ENCODE measurements around the gene YIPF1.
"Not testable (repeated sequence)": the region's sequence is repeated elsewhere in the genome, so short reads cannot be mapped to it uniquely, and the experiment has no call there.

Gene YIPF1

GRCh38 chr1:53851571-53852285 lies 37.9 kb downstream of the YIPF1 start:
- Histone ChIP-seq H3K27ac (no peak overlapping the region), H3K4me3 (no peak overlapping the region)

- H3K4me3 ChIP-seq, result no peak overlapping the region
These were observed 39.4 kb downstream of the YIPF1 start for GRCh38 chr1:53850082-53850673.

GRCh38 chr1:53847980-53848379 lies 41.6 kb downstream of the YIPF1 start:
- H3K27ac ChIP-seq, result no peak overlapping the region
- H3K4me3 ChIP-seq, result no peak overlapping the region

More at GRCh38 chr1:53850082-53850673, 39.4 kb downstream of the YIPF1 start:
- H3K27ac ChIP-seq, result no peak overlapping the region

- H3K27ac ChIP-seq, result no peak overlapping the region
- H3K4me3 ChIP-seq, result no peak overlapping the region
These were observed 47.2 kb downstream of the YIPF1 start for GRCh38 chr1:53842347-53842746.

- peak overlapping the region in 17 of 21 experiments; percentile 92 to 99 (median 98) for H3K27ac ChIP-seq
- H3K4me3 ChIP-seq, result peak overlapping the region; percentile 66 to 99 (median 86)
These were observed 51.0 kb downstream of the YIPF1 start for GRCh38 chr1:53838654-53838974.

GRCh38 chr1:53837924-53838653 lies 51.5 kb downstream of the YIPF1 start, which contains the start of gene NDC1:
Gene NDC1 (minus strand): TSS chr1:53838296. CDS start chr1:53838261, 35 bp downstream.
- peak within 1 kb of the TSS; percentile 66 to 99 (median 86) for H3K4me3 ChIP-seq
- H3K27ac ChIP-seq, result peak within 1 kb of the TSS; percentile 86 to 99 (median 97)

- Histone ChIP-seq H3K4me3 (peak overlapping the region; percentile 66 to 99 (median 86)), H3K27ac (peak overlapping the region in 20 of 21 experiments; percentile 86 to 99 (median 97))
These were observed 52.0 kb downstream of the YIPF1 start for GRCh38 chr1:53837646-53837923.

- no peak overlapping the region for H3K4me3 ChIP-seq
- no peak overlapping the region for H3K27ac ChIP-seq
These were observed 54.1 kb downstream of the YIPF1 start for GRCh38 chr1:53835491-53835890.

- H3K27ac ChIP-seq, result no peak overlapping the region
- H3K4me3 ChIP-seq, result no peak overlapping the region
These were observed 54.8 kb downstream of the YIPF1 start for GRCh38 chr1:53834776-53835175.

- Histone ChIP-seq H3K4me3 (no peak overlapping the region), H3K27ac (no peak overlapping the region)
These were observed 56.2 kb downstream of the YIPF1 start for GRCh38 chr1:53833393-53833792.

- Histone ChIP-seq H3K27ac (no peak overlapping the region), H3K4me3 (no peak overlapping the region)
These were observed 63.2 kb downstream of the YIPF1 start for GRCh38 chr1:53826367-53826766.

GRCh38 chr1:53825306-53825705 lies 64.3 kb downstream of the YIPF1 start:
- Histone ChIP-seq H3K27ac (no peak overlapping the region), H3K4me3 (no peak overlapping the region)

GRCh38 chr1:53822931-53823330 lies 66.7 kb downstream of the YIPF1 start:
- no peak overlapping the region for H3K4me3 ChIP-seq
- no peak overlapping the region for H3K27ac ChIP-seq

- Histone ChIP-seq H3K27ac (no peak overlapping the region), H3K4me3 (no peak overlapping the region)
These were observed 68.2 kb downstream of the YIPF1 start for GRCh38 chr1:53821380-53821779.

- H3K27ac ChIP-seq, result no peak overlapping the region
- no peak overlapping the region for H3K4me3 ChIP-seq
These were observed 70.2 kb downstream of the YIPF1 start for GRCh38 chr1:53819387-53819786.

GRCh38 chr1:53816584-53816983 lies 73.0 kb downstream of the YIPF1 start:
- not testable (repeated sequence) for H3K27ac ChIP-seq, H3K4me3 ChIP-seq

- not testable (repeated sequence) for H3K4me3 ChIP-seq, H3K27ac ChIP-seq
These were observed 74.1 kb downstream of the YIPF1 start for GRCh38 chr1:53815484-53815883.

- Histone ChIP-seq H3K27ac (no peak overlapping the region), H3K4me3 (no peak overlapping the region)
These were observed 78.2 kb downstream of the YIPF1 start for GRCh38 chr1:53811414-53811851.

GRCh38 chr1:53810497-53810896 lies 79.1 kb downstream of the YIPF1 start:
- H3K4me3 ChIP-seq, result no peak overlapping the region
- H3K27ac ChIP-seq, result no peak overlapping the region

- H3K4me3 ChIP-seq, result no peak overlapping the region
- no peak overlapping the region for H3K27ac ChIP-seq
These were observed 79.6 kb downstream of the YIPF1 start for GRCh38 chr1:53810007-53810406.

- H3K4me3 ChIP-seq, result no peak overlapping the region
- H3K27ac ChIP-seq, result no peak overlapping the region
These were observed 81.7 kb downstream of the YIPF1 start for GRCh38 chr1:53807916-53808315.

All from skin epidermis (tissue), 12 donors.